Muscle layer of duodenum (tissue), 2 donors: ENCODE data around the gene SLCO2A1.

Source experiments
- H3K27ac ChIP-seq: one replicate; pipeline ENCODE4 v1.7.0; 2013; ENCODE audit warnings: mild to moderate bottlenecking, low read length
- H3K27me3 ChIP-seq: one replicate; pipeline ENCODE4 v1.7.0; 2013; ENCODE audit warnings: low read depth, mild to moderate bottlenecking, control low read depth, low read length
- H3K36me3 ChIP-seq, 2 donors: one replicate each; pipeline ENCODE4 v1.7.0; 2013; ENCODE audit warnings: low read length in 2 of 2, control low read depth in 1 of 2, mild to moderate bottlenecking in 1 of 2; ENCODE audit not compliant: insufficient read depth in 2 of 2, control insufficient read depth in 1 of 2
- H3K4me1 ChIP-seq, 2 donors: one replicate each; pipeline ENCODE4 v1.7.0; 2013; ENCODE audit warnings: low read length in 2 of 2, mild to moderate bottlenecking in 2 of 2, control low read depth in 1 of 2, moderate library complexity in 1 of 2; ENCODE audit not compliant: insufficient read depth in 2 of 2, control insufficient read depth in 1 of 2
- H3K4me3 ChIP-seq, 2 donors: one replicate each; pipeline ENCODE4 v1.7.0; 2013; ENCODE audit warnings: low read length in 2 of 2, low read depth in 1 of 2, mild to moderate bottlenecking in 1 of 2
- H3K9me3 ChIP-seq, 2 donors: one replicate each; pipeline ENCODE4 v1.7.0; 2013; ENCODE audit warnings: low read length in 2 of 2, control low read depth in 1 of 2, mild to moderate bottlenecking in 1 of 2; ENCODE audit not compliant: control insufficient read depth in 1 of 2
- donor health status: healthy.

The SLCO2A1 gene

DNA sequence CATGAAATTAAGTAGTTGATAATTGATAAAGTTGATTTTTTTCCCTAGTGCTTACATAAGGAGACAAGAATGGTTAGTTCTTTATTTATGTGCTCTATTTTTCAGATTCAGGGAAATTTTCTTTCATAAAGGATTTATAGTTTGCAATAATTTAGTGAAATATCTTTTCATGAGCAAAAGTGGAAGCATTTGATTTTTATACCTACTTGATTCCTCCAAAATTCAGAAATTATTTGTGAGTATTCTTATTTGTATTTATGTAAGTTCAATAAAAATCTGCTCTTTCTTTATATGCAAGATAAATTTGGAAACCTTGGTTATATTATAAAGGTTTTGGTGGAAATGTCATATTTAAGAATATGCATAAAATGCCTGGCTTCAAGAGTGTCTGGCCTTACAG lies 14.7 kb upstream of the SLCO2A1 start:
- Histone ChIP-seq H3K36me3 (no peaks in the 10 kb centered on the region), H3K4me3 (no peak overlapping the region), H3K4me1 (no peaks in the 10 kb centered on the region), H3K27me3 (no peaks in the 10 kb centered on the region), H3K27ac (no peak overlapping the region), H3K9me3 (peaks cover 3 to 5% of the 10 kb centered on the region in 2 donors)

DNA sequence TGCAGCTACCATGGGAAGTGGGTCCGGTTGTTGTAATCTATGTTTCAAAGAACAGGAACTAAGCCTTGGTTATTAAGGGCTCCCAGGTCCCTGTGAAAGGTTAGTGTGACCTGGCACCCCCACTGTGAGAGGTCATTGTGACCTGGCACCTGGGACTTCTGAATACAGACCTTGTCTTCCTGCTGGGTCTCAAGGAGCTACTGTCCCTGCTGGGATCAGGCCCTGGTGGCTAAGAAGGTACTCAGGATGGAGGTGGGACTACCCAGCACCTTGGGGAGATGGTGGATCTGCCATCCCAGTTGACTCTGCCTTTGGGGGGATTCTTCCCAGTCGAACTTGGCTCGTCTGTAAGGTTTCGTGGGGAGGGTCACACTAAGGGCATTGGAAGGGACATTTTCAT lies 10.3 kb upstream of the SLCO2A1 start:
- H3K4me1 ChIP-seq, result no peaks in the 10 kb centered on the region
- H3K4me3 ChIP-seq, result no peak overlapping the region
- H3K27ac ChIP-seq, result no peak overlapping the region
- peaks cover 3 to 5% of the 10 kb centered on the region in 2 donors for H3K9me3 ChIP-seq
- H3K36me3 ChIP-seq, result no peaks in the 10 kb centered on the region
- H3K27me3 ChIP-seq, result no peaks in the 10 kb centered on the region

DNA sequence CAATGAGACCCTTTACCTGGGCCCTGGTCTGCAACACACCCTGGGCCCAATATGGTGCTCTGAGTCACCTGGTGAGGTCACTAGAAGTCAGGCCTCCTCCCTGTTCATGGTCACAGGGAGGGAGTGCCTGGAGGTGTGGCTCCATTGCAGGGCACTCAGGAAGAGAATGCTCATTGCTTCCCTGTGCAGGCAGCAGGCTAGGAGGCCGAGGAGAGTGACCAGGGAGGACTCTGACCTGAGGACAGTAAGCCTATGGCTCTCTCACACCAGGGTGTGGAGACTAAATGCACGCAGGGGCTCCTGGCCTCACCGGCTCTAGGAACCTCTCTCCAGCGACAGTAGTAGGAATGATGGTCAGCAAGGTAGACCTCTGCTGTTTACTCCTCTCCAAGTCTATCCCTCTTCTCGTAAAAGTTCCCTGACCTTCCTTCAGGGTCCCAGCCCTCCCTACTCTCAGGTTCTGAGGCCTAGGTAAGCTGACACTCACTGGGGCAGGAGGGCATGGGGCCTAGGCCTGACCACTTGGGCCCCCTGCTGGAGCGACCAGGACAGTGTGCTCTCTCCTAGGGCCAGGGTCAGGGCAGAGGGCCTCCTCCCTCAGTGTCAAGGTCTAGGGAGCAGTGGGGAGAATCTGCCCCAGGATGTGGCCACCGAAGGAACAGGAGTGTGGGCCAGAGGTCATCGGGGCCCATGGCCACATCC lies 9.6 kb upstream of the SLCO2A1 start:
- Histone ChIP-seq H3K36me3 (no peaks in the 10 kb centered on the region), H3K4me3 (no peak overlapping the region), H3K27ac (no peak overlapping the region), H3K9me3 (peaks cover 0 to 2% of the 10 kb centered on the region in 2 donors), H3K4me1 (no peaks in the 10 kb centered on the region), H3K27me3 (no peaks in the 10 kb centered on the region)

DNA sequence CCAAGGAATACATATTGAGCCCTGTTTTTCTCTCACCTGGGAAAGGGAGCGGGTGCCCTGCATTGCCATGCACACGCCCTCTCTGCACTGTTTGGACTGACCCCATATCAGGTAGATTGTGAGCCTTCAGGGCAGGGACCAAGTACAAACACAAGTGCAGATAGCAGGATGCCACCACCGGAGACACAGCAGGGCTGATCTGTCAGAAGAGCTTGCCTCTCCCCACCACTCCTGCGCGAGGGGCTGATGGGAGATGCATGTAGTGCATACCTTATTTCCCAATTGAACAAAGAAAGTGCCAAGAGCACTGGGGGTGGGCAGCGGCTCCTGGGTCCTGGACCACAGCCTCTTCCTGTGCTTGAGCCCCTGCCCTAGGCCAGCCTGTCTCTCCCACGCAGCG lies 9.0 kb upstream of the SLCO2A1 start:
- H3K36me3 ChIP-seq, result no peaks in the 10 kb centered on the region
- no peaks in the 10 kb centered on the region for H3K9me3 ChIP-seq
- no peak overlapping the region for H3K4me3 ChIP-seq
- H3K27me3 ChIP-seq, result no peaks in the 10 kb centered on the region
- no peaks in the 10 kb centered on the region for H3K4me1 ChIP-seq
- H3K27ac ChIP-seq, result no peak overlapping the region

DNA sequence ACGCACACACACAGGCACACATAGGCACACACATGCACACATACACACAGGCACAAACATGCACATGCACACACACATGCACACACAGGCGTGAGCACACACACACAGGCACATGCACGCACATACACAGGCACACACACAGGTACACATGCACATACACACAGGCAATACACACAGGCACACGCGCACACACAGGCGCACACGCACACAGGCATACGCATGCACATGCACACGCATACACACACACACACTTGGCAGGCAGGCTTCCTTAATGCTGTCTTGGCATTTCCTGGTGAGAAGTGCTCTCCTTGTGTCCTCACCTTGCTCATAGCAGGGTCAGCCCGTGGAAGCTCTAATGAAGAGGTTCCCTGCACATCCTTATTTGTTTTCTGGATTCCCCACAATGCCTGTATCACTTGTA lies 8.4 kb upstream of the SLCO2A1 start:
- no peaks in the 10 kb centered on the region for H3K9me3 ChIP-seq
- H3K27ac ChIP-seq, result no peak overlapping the region
- H3K4me1 ChIP-seq, result no peaks in the 10 kb centered on the region
- H3K27me3 ChIP-seq, result no peaks in the 10 kb centered on the region
- no peak overlapping the region for H3K4me3 ChIP-seq
- H3K36me3 ChIP-seq, result no peaks in the 10 kb centered on the region

DNA sequence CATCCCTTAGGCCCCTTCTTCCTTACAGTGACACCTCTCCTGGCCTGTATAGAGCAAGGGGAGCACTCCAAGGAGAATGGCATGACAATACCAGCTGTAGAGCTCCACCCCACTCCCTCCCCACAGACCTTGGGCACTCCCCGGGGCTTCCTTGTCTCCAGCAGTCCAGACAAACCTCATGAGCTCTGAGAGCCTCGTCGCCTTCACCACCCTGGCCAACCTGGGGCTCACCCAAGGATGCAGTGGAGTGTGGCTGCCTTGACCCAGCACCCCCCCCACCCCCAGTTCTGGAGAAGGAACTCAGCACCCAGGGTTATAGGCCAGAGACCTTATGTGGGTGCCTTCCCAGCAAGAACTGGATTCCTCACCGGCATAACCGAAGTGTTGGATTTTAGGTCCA lies 7.4 kb upstream of the SLCO2A1 start:
- no peaks in the 10 kb centered on the region for H3K4me1 ChIP-seq
- H3K9me3 ChIP-seq, result no peaks in the 10 kb centered on the region
- H3K4me3 ChIP-seq, result no peak overlapping the region
- H3K27me3 ChIP-seq, result no peaks in the 10 kb centered on the region
- H3K36me3 ChIP-seq, result no peaks in the 10 kb centered on the region
- H3K27ac ChIP-seq, result no peak overlapping the region

DNA sequence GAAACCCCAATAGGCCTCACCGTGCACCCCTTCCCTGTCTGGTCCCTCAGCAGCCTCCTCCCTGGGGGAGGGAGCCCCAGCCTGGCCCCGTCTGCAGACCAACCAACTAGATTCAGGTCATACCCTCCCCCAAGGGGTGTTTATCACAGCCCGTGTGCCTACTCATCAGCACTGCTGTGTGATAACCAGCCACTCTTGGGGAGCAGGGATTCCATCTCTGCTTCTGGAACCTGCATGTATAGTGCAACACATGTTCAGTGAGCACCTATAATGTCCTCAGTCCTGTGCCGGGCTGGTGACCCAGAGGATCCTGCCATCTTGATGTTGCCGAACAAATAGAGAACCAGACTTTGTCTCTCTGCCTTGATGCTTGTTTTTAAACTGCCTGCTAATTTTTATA lies 6.6 kb upstream of the SLCO2A1 start:
- H3K27ac ChIP-seq, result no peak overlapping the region
- H3K4me1 ChIP-seq, result no peaks in the 10 kb centered on the region
- H3K27me3 ChIP-seq, result no peaks in the 10 kb centered on the region

DNA sequence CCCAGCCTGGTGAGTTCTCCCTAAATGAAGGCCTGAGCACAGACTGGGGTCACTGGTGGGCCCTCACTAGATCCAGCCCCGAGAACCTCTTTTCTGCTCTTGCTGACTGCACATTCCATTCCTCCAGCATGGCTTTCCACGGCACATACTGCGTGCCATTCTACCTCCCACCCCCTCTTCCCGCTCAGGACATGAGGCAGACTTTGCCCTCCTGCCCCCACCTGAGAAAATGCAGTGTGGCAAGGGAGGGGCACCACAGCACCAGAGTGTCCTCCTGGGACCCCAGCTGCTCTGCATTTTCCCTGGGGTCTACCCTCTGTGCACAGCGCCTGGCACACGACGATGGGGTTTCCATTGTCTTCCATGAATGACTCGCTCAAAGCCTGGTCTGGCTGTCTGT lies 6.1 kb upstream of the SLCO2A1 start:
- H3K27me3 ChIP-seq, result no peaks in the 10 kb centered on the region
- no peaks in the 10 kb centered on the region for H3K36me3 ChIP-seq
- no peaks in the 10 kb centered on the region for H3K4me1 ChIP-seq
- H3K9me3 ChIP-seq, result no peaks in the 10 kb centered on the region
- no peak overlapping the region for H3K27ac ChIP-seq
- no peak overlapping the region for H3K4me3 ChIP-seq

More for the DNA sequence above, 6.6 kb upstream of the SLCO2A1 start:
- H3K4me3 ChIP-seq, result no peak overlapping the region
- H3K36me3 ChIP-seq, result no peaks in the 10 kb centered on the region
- no peaks in the 10 kb centered on the region for H3K9me3 ChIP-seq

DNA sequence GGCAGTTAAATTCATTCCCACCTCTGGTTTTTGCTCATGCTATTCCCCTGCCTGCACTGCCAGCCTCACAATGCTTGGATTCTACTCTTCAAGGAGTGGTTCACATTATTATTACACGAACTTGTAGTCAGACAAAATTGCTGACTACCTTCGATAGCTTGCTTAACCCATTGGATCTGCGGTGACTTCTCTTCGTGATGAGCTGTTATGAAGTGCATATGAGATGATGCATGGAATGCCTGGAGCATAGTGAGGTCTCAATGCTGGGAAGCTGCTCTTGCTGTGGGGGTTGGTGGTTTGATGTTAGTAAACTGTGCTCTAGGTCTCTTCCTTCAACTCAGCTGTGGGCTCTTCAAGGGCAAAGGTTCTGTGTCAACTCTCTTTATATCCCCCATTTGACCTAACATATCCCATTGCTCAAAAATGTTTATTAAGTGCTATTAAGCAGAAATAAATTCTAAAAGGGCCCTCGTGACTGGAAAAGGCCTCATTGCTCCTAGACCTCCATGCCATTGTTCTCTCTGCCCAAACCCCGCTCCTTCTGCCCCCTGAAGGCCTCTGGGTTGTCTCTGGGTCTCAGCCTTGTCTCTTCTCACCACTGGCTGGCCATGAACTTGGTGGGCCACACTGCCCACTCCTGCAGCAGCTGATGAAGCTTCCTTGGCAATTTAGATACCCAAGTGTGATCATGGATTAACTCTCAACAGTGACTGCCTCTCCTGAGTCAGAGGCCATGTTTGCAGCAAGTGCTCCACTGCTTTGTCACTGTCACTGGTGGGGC lies 4.5 kb upstream of the SLCO2A1 start:
- peaks cover 3% of the 10 kb centered on the region for H3K27me3 ChIP-seq
- no peaks in the 10 kb centered on the region for H3K36me3 ChIP-seq
- peaks cover 0 to 9% of the 10 kb centered on the region in 2 donors for H3K4me1 ChIP-seq
- no peaks in the 10 kb centered on the region for H3K9me3 ChIP-seq
- H3K27ac ChIP-seq, result no peak overlapping the region
- no peak overlapping the region for H3K4me3 ChIP-seq

DNA sequence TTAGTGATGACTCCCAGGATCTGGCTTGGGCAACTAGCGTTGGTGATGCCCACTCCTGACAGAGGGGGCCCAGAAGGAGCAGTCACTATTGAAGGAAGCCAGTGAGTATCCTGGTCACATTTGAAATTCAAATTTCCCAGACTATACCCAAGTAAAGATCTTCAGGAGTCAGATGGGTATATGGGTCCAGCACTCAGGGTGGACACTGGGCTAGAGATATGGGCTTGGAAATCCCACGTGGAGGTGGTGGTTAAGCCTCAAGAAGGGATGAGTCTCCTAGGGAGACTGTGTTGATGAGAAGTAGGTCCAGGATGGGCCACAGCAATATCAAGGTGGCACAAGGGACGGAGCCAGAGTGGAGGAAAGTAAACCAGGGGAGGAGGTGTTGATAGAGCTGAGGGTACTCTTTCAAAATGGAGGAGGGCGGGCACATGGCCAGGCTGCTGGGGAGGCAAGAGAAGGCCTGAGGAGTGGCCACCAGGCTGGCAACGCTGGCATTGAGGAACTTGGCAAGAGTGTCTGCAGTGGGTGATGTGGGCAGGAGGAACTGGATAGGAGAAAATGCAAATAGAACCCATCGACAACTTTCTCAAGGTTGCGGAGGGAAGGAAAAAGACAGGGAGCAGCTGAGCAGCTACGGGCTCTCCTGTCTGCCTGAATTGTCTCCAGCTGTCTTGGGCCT lies 3.7 kb upstream of the SLCO2A1 start:
- peaks cover 0 to 14% of the 10 kb centered on the region in 2 donors for H3K4me1 ChIP-seq
- H3K4me3 ChIP-seq, result no peak overlapping the region
- H3K36me3 ChIP-seq, result no peaks in the 10 kb centered on the region
- H3K9me3 ChIP-seq, result no peaks in the 10 kb centered on the region
- peaks cover 10% of the 10 kb centered on the region for H3K27me3 ChIP-seq
- no peak overlapping the region for H3K27ac ChIP-seq

DNA sequence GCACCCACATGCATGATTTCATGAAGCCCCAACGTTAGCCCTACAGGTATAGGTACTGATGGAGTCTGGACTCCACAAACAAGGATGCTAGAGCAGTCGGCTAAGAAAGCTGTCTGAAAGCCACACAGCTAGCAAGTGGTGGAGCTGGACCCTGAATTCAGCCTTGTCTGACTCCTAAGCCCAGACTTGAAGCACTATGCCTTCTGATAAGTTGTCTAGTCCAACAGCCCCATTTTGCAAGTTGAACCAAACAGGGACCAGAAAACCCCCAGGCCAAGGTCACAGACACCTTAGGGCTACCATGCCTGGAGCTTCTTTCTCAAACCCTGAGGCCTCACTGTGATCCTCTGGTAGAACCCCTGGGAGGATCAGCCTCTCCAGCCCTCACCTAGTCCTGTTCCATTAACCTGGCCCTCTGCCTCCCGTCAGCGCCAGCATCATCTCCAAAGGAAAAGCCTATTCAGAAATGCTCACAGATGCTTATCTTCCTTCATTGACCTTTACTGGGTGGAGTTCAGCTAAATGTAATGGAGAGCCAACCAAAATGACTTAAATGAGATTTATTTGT lies 1.7 kb upstream of the SLCO2A1 start:
- Histone ChIP-seq H3K36me3 (no peaks in the 10 kb centered on the region), H3K27me3 (peaks cover 11% of the 10 kb centered on the region), H3K4me1 (peaks cover 0 to 14% of the 10 kb centered on the region in 2 donors), H3K27ac (no peak overlapping the region), H3K4me3 (no peak overlapping the region), H3K9me3 (no peaks in the 10 kb centered on the region)
